Activated CD4-positive, alpha-beta T cell treated with anti-CD3 and anti-CD28 coated beads, Interleukin-2, amount 10 ng/mL, durations not matched to agents 7 days and 5 days (primary cell): ENCODE measurements around the gene LKAAEAR1. TPM values are rescaled to one million over a fixed set of nuclear protein-coding genes. Genes with fewer than 3 reads are reported as not detected.

Experiments
- CTCF ChIA-PET: fragments of 350-600 bp; sonication (Branson Sonifier 250); formaldehyde crosslinking; loops from one replicate; lab custom pipeline; 2021; ENCODE audit warnings: antibody characterized with exemption; lab: Charles Lee
- POLR2A ChIA-PET: fragments of 350-600 bp; sonication (Branson Sonifier 250); formaldehyde crosslinking; loops from one replicate; lab custom pipeline; 2021; ENCODE audit warnings: antibody characterized with exemption; lab: Charles Lee
- DNase-seq: peaks from one replicate; pipeline ENCODE4 v3.0.0-alpha.2; 2020
- H3K27ac Mint-ChIP-seq: one replicate; pipeline ENCODE4 v1.8.0; 2021; ENCODE audit warnings: mild to moderate bottlenecking, moderate library complexity, mixed read lengths
- H3K27me3 Mint-ChIP-seq: one replicate; pipeline ENCODE4 v1.8.0; 2021; ENCODE audit warnings: mixed read lengths
- H3K36me3 Mint-ChIP-seq: one replicate; pipeline ENCODE4 v1.8.0; 2021; ENCODE audit warnings: low read depth, mixed read lengths
- H3K4me1 Mint-ChIP-seq: one replicate; pipeline ENCODE4 v1.8.0; 2021; ENCODE audit warnings: mixed read lengths
- H3K4me3 Mint-ChIP-seq: one replicate; pipeline ENCODE4 v1.8.0; 2021; ENCODE audit warnings: mild to moderate bottlenecking, moderate library complexity, mixed read lengths
- H3K9me3 Mint-ChIP-seq: one replicate; pipeline ENCODE4 v1.8.0; 2021; ENCODE audit warnings: mixed read lengths
- microRNA-seq: library from miRNA; unstranded; fragments of <30 nt; microRNA quantifications from one replicate; pipeline ENCODE4 v1.2.0, GENCODE V29; 2021; ENCODE audit warnings: borderline microRNAs expressed, borderline replicate concordance
- total RNA-seq, 2 experiments: library from RNA; stranded (reverse); gene quantifications; one replicate each; pipeline ENCODE4 v1.2.3, GENCODE V29; 2021

LKAAEAR1 gene
- total RNA-seq, 2 experiments from 2014 or later = 0.44 to 0.89 TPM

DNA sequence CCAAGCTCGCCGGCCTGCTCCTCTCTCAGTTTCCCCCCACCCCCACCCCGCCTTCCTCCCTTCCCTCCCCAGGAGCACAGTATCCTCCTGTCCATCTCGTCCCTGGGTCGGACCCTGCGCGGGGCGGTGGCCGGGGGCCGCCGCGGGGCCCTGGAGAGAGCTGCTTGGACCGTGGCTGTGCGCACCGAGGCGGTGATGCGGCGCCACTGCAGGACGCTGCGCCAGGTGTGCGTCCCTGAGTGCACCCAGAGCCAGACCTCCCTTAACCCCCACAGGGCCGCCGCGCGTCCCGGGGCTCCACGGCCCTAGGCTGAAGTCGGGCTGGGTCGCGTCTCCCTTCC, 46.0 kb downstream of the LKAAEAR1 start:
- Mint-ChIP-seq H3K27me3 (no peaks in the 10 kb centered on the region), H3K36me3 (peaks cover 11% of the 10 kb centered on the region), H3K9me3 (no peaks in the 10 kb centered on the region), H3K4me1 (peaks cover 71% of the 10 kb centered on the region), H3K4me3 (peak overlapping the region; percentile 64), H3K27ac (peak overlapping the region; percentile 25)
- ChIA-PET POLR2A (interaction anchor here (0.8 to 2.9 kb wide), 4 partner anchors 20 to 299 kb away, joined by 3 to 17 read pairs (median 4); partner anchors contain the start of genes PRPF6 and SAMD10), CTCF (interaction anchor here (0.6 to 4.7 kb wide), 43 partner anchors 8 to 501 kb away, joined by 3 to 79 read pairs (median 6); partner anchors contain the start of genes ARFRP1, LKAAEAR1, OPRL1 and PRPF6)
- DNase-seq = no peak

DNA sequence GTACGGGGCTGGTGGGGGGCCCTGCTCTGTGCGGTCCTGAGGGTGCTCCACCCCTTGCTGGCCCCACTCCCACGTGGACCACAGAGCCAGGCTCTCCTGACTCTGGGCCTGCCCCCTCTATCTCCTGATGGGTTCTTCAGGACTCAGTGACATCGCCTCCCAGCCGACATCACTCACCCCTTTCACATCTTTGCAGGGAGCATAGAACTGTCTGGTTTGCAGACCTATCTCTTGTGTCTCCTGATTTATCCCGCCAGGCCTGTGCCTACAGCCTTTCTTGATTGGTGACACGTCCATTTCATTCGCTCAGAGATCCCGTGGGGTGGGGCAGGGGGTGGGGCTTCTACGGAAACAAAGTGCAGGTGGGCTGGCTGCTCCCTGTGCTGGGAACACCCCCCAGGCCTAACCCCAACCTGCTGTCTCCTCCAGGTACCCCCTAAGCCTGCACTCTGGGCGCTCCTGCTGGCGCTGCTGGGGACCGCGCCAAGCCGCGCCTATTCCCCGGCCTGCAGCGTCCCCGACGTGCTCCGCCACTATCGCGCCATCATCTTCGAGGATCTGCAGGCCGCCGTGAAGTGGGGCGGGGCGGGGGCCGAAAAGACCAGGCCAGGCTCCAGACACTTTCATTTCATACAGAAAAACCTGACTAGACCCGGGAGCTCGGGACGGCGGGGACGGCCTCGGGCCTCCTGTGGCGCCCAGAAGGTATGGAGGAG, 46.5 kb downstream of the LKAAEAR1 start:
- Mint-ChIP-seq H3K4me1 (peaks cover 71% of the 10 kb centered on the region), H3K36me3 (peaks cover 11% of the 10 kb centered on the region), H3K4me3 (peak overlapping the region; percentile 64), H3K9me3 (no peaks in the 10 kb centered on the region), H3K27ac (peak overlapping the region; percentile 78), H3K27me3 (no peaks in the 10 kb centered on the region)
- DNase-seq = no peak
- CTCF ChIA-PET = interaction anchor here (0.6 to 4.7 kb wide), 35 partner anchors 10 to 500 kb away, joined by 3 to 79 read pairs (median 6); partner anchors contain the start of genes LKAAEAR1, OPRL1, PRPF6 and PTK6
- POLR2A ChIA-PET = interaction anchor here (1.0 to 2.9 kb wide), 3 partner anchors 20 to 299 kb away, joined by 3 to 17 read pairs (median 4); partner anchors contain the start of genes PRPF6 and SAMD10

DNA sequence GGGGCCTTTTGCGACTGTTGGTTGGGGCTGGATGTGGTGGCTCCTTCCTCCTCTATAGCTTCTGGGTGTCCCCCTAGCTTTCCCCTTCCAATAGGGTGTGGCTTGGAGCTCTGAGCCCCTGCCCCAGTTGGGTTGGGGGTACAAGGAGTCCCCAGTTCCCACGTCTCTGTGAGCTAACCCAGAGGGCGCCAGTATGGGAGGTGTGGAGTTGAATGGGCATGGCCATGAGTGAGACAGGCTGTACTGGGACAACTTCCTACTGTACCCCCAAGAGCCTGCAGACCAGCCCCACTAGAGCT, 47.0 kb downstream of the LKAAEAR1 start:
- H3K27me3 Mint-ChIP-seq = no peaks in the 10 kb centered on the region
- peaks cover 70% of the 10 kb centered on the region for H3K4me1 Mint-ChIP-seq
- peak overlapping the region; percentile 78 for H3K27ac Mint-ChIP-seq
- DNase-seq = no peak
- peak overlapping the region; percentile 64 for H3K4me3 Mint-ChIP-seq
- POLR2A ChIA-PET = interaction anchor here (2.9 kb wide), 1 partner anchor 57 kb away, joined by 17 read pairs; the partner anchor contains the start of genes PRPF6 and SAMD10
- peaks cover 15% of the 10 kb centered on the region for H3K36me3 Mint-ChIP-seq
- no peaks in the 10 kb centered on the region for H3K9me3 Mint-ChIP-seq
- CTCF ChIA-PET = interaction anchor here (0.9 to 2.0 kb wide), 5 partner anchors 14 to 80 kb away, joined by 3 to 7 read pairs (median 3); partner anchors contain the start of gene PRPF6

DNA sequence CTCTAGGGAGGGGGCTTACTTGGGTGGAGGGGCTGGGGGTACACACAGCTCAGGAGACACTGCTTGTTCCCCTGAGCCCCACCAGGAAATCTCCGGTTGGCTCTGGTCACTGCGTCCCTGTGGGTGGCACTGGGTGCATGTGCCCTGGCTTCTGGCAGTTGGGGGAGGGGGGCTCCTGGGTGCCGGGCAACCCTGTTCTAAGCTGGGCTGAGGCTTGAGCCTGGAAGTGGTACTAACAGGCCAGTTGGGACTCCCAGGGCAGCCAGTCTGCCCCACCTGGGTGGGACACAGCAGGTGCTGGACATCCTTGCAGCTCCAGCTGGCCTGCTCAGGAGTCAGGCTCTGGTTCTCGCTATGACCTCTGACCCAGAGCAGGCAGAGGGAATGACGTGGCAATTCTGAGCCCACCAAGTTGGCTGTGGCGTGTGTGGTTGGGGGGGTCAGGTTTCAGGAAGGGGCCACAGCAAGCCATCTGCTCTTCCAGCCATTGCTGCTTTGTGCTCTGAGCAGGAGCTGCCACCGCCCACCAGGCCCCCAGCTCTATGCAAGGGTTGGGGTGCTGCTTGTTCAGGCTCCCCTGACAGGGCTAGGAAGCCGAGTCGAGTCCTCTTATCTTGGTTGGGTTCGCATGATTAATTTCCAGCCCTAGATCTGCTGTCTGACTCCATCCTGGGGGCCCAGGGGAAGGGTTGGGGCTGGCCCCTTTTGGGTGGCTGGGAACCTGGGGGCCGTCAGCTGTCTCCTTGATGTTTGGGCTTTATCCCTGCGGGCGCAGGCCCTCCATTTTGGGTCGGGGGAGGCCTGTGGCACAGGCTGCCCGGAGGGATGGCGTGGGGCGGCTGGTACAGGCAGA, 47.6 kb downstream of the LKAAEAR1 start:
- H3K9me3 Mint-ChIP-seq = no peaks in the 10 kb centered on the region
- H3K4me1 Mint-ChIP-seq = peaks cover 65% of the 10 kb centered on the region
- CTCF ChIA-PET = interaction anchor here (0.9 to 2.0 kb wide), 8 partner anchors 13 to 84 kb away, joined by 3 to 7 read pairs (median 3); partner anchors contain the start of gene PRPF6
- POLR2A ChIA-PET = interaction anchor here (0.6 kb wide), 1 partner anchor 79 kb away, joined by 3 read pairs; no protein-coding TSS in a partner anchor
- H3K27me3 Mint-ChIP-seq = no peaks in the 10 kb centered on the region
- H3K27ac Mint-ChIP-seq = peak overlapping the region; percentile 78
- peak overlapping the region; percentile 64 for H3K4me3 Mint-ChIP-seq
- no peak for DNase-seq
- H3K36me3 Mint-ChIP-seq = peaks cover 16% of the 10 kb centered on the region

DNA sequence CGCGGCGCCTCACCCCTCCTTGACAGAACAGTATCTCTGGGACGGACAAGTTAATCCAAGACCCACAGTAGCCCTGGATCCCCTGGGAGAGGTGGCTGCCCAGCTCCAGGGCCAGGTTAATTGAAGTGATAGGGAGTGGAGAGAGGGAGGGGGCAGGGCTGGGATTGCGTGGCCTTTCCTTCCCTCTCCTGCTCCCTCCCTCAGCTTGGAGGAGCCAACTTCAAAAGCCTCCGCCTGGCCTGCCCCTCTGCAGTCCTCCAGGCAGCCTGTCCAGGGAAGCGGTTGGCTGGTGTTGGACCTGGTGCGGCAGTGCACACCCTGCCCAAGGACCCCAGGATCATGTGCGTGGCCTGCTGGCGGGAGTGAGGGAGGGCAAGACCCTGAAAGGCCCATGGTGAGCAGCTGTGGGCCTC, 48.3 kb downstream of the LKAAEAR1 start, which contains the start of gene C20orf204:
Gene C20orf204, plus strand, starts transcription at position 250 of the 413 bp plus-strand sequence. Its CDS starts 142 bp downstream, at position 392.
- ChIA-PET POLR2A (no interaction called here), CTCF (interaction anchor here (1.0 to 2.0 kb wide), 5 partner anchors 21 to 84 kb away, joined by 3 to 5 read pairs (median 3); partner anchors contain the start of gene PRPF6)
- peaks cover 17% of the 10 kb centered on the region for H3K36me3 Mint-ChIP-seq
- H3K9me3 Mint-ChIP-seq = no peaks in the 10 kb centered on the region
- no peaks in the 10 kb centered on the region for H3K27me3 Mint-ChIP-seq
- no peak for DNase-seq
- H3K4me3 Mint-ChIP-seq = peak within 1 kb of the TSS; percentile 64
- peak within 1 kb of the TSS; percentile 93 for H3K27ac Mint-ChIP-seq
- H3K4me1 Mint-ChIP-seq = peaks cover 60% of the 10 kb centered on the region

DNA sequence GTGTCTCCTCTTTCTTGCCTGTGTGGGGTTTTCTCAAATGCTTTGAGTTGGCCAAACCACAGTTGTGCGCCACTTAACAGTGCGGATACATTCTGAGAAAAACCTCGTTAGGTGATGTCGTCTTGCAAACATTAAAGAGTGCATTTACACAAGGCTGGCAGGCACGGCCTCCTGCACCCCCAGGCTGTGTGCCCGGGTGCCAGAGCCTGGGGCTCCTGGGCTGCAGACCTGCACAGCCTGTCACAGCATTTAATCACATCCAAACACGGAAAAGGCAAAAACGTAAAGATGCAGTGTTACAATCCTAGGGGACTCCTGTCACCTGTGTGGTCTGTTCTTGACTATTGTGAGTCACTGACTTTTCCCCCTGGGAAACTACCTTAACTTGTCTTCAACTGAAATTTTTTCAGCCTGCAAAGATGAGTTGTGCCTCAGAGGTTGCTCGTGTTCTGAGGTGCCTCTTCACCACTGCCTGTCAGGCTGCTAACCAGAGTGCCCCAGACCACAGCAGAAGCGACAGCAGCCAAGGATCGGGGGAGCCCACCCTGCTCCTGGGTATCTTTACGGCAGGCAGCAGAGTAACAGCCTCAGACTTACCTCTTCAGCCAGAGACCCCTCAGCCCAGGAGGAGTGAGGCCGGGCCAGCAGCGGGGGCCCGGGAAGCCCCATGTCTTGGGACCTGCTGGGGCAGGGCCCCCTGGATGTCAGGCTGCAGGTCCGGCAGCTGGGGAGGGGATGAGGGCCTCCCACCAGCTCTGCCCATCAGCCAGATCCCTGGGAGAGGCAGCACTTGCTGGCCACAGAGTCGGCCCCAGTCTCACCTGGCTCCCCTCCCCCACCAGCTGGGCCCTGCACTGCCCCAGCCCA, 48.9 kb downstream of the LKAAEAR1 start:
- Mint-ChIP-seq H3K36me3 (peaks cover 20% of the 10 kb centered on the region), H3K27ac (peak overlapping the region; percentile 93), H3K9me3 (no peaks in the 10 kb centered on the region), H3K27me3 (no peaks in the 10 kb centered on the region), H3K4me1 (peaks cover 56% of the 10 kb centered on the region), H3K4me3 (peak overlapping the region; percentile 45)
- CTCF ChIA-PET = interaction anchor here (1.0 to 2.0 kb wide), 5 partner anchors 22 to 85 kb away, joined by 3 to 5 read pairs (median 4); partner anchors contain the start of gene PRPF6
- peak; percentile 54 for DNase-seq
- POLR2A ChIA-PET = no interaction called here

DNA sequence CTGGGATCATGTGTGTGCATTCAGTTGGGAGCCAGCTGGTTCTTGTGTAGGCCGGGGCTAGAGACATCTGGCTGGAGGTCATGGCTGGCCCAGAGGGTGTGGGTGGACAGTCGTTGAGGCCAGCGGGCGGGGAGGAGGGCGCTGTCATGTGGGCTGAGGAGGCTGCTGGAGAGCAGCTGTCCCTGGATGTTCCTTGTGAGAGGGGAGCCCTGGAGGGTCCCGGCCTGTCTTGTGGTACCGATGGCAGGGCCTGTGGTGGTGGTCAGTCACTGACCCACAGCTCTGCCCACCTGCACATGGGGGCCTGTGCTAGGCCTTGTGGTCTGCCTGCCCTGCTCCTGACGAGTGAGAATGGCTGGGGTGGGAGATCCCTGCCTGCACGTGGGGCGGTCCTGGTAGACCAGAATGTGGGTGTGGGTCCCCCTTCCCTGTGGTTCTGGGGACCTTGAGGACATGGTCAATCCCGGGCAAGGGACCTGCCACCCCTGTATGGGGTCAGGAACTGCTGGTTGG, 50.2 kb downstream of the LKAAEAR1 start:
- ChIA-PET POLR2A (no interaction called here), CTCF (interaction anchor here (0.5 to 1.8 kb wide), 7 partner anchors 23 to 60 kb away, joined by 3 to 7 read pairs (median 4); partner anchors contain the start of gene SAMD10)
- no peak overlapping the region for H3K4me3 Mint-ChIP-seq
- peaks cover 23% of the 10 kb centered on the region for H3K36me3 Mint-ChIP-seq
- no peaks in the 10 kb centered on the region for H3K9me3 Mint-ChIP-seq
- no peak for DNase-seq
- H3K4me1 Mint-ChIP-seq = peaks cover 44% of the 10 kb centered on the region
- no peaks in the 10 kb centered on the region for H3K27me3 Mint-ChIP-seq
- peak overlapping the region; percentile 80 for H3K27ac Mint-ChIP-seq

Small RNAs within 50 kb of the gene (microRNA-seq; reads per million reads assigned to microRNA genes)
- 0.84 reads per million for gene MIR6813

Other genes with a start within 250 kb of the LKAAEAR1 start
- gene ABHD16B, start 222.9 kb downstream of the LKAAEAR1 start, total RNA-seq = not detected
- gene TPD52L2, start 219.1 kb downstream of the LKAAEAR1 start, total RNA-seq = 10 to 100 TPM; 39.6 to 41.6 TPM
- 10 to 100 TPM; 54.0 to 58.7 TPM for gene DNAJC5, start 189.3 kb downstream of the LKAAEAR1 start, total RNA-seq
- gene UCKL1, start 128.0 kb downstream of the LKAAEAR1 start, total RNA-seq = 10 to 100 TPM; 37.8 to 41.0 TPM
- 10 to 100 TPM; 19.3 to 21.4 TPM for gene ZNF512B, start 114.5 kb downstream of the LKAAEAR1 start, total RNA-seq
- 10 to 100 TPM; 16.3 to 17.2 TPM for gene SAMD10, start 104.8 kb downstream of the LKAAEAR1 start, total RNA-seq
- 10 to 100 TPM; 67.1 to 70.8 TPM for gene PRPF6, start 103.3 kb downstream of the LKAAEAR1 start, total RNA-seq
- 1 to 10 TPM; 3.5 to 4.8 TPM for gene C20orf204, start 48.2 kb downstream of the LKAAEAR1 start, total RNA-seq
- gene SOX18, start 34.8 kb downstream of the LKAAEAR1 start, total RNA-seq = under 1 TPM; 0.10 to 0.15 TPM
- gene TCEA2, start 21.2 kb downstream of the LKAAEAR1 start, total RNA-seq = 10 to 100 TPM; 47.6 to 57.9 TPM
- gene RGS19, start 4.9 kb downstream of the LKAAEAR1 start, total RNA-seq = 100 to 1,000 TPM; 105 to 107 TPM
- gene OPRL1, start 4.3 kb downstream of the LKAAEAR1 start, total RNA-seq = 1 to 10 TPM; 1.6 TPM
- gene NPBWR2, start 23.2 kb upstream of the LKAAEAR1 start, total RNA-seq = not detected
- not detected for gene MYT1, start 80.1 kb upstream of the LKAAEAR1 start, total RNA-seq
- gene PCMTD2, start 171.3 kb upstream of the LKAAEAR1 start, total RNA-seq = 10 to 100 TPM; 68.4 to 69.3 TPM